Measurements from ENCODE around the gene BLM. TPM values are rescaled to one million over a fixed set of nuclear protein-coding genes. Genes with fewer than 3 reads are reported as not detected.

Gene BLM
- total RNA-seq, 4 donors from 2014 or later, result 0.29 to 5.0 (median 0.48) TPM

- no peak for DNase-seq
- TF ChIP-seq CTCF (IDR thresholded peaks at IDR 0.05) (no peak), POLR2A (IDR thresholded peaks at IDR 0.05) (no peak)
- no peaks in the 10 kb centered on the region for H3K4me1 ChIP-seq
- H3K27ac ChIP-seq, result no peak overlapping the region
- intact Hi-C loops (cut with DNase I; ENCODE audit: low total_unique reads), result no loop called here
- no peaks in the 10 kb centered on the region for H3K9me3 ChIP-seq
- no peak overlapping the region for H3K4me3 ChIP-seq
- no peaks in the 10 kb centered on the region for H3K36me3 ChIP-seq
- no peaks in the 10 kb centered on the region for H3K27me3 ChIP-seq
Observed at GRCh38 chr15:90862487-90862886, 145.3 kb downstream of the BLM start.

- no peak for TF ChIP-seq CTCF (IDR thresholded peaks at IDR 0.05)
- TF ChIP-seq POLR2A (IDR thresholded peaks at IDR 0.05), result no peak
- H3K27me3 ChIP-seq, result no peaks in the 10 kb centered on the region
- H3K27ac ChIP-seq, result no peak overlapping the region
- H3K36me3 ChIP-seq, result no peaks in the 10 kb centered on the region
- H3K4me3 ChIP-seq, result no peak overlapping the region
- no peak for DNase-seq
- H3K4me1 ChIP-seq, result no peaks in the 10 kb centered on the region
- intact Hi-C loops (cut with DNase I; ENCODE audit: low total_unique reads), result no loop called here
- H3K9me3 ChIP-seq, result no peaks in the 10 kb centered on the region
Observed at GRCh38 chr15:90862964-90863778, 146.0 kb downstream of the BLM start.

- no peak for DNase-seq
- Histone ChIP-seq H3K27me3 (no peaks in the 10 kb centered on the region), H3K36me3 (no peaks in the 10 kb centered on the region), H3K27ac (no peak overlapping the region), H3K4me1 (no peaks in the 10 kb centered on the region), H3K9me3 (no peaks in the 10 kb centered on the region), H3K4me3 (no peak overlapping the region)
- no peak for TF ChIP-seq CTCF (IDR thresholded peaks at IDR 0.05)
- no peak for TF ChIP-seq POLR2A (IDR thresholded peaks at IDR 0.05)
- intact Hi-C loops (cut with DNase I; ENCODE audit: low total_unique reads), result no loop called here
Observed at GRCh38 chr15:90863987-90864386, 146.8 kb downstream of the BLM start.

GRCh38 chr15:90864507-90864906 is 147.4 kb downstream of the BLM start:
- H3K4me1 ChIP-seq, result no peaks in the 10 kb centered on the region
- no peaks in the 10 kb centered on the region for H3K36me3 ChIP-seq
- H3K4me3 ChIP-seq, result no peak overlapping the region
- TF ChIP-seq CTCF (IDR thresholded peaks at IDR 0.05), result no peak
- no peak for TF ChIP-seq POLR2A (IDR thresholded peaks at IDR 0.05)
- H3K27ac ChIP-seq, result no peak overlapping the region
- intact Hi-C loops (cut with DNase I; ENCODE audit: low total_unique reads), result no loop called here
- no peak for DNase-seq
- H3K27me3 ChIP-seq, result no peaks in the 10 kb centered on the region
- no peaks in the 10 kb centered on the region for H3K9me3 ChIP-seq

GRCh38 chr15:90865702-90866101 is 148.6 kb downstream of the BLM start:
- no peak overlapping the region for H3K27ac ChIP-seq
- intact Hi-C loops (cut with DNase I; ENCODE audit: low total_unique reads), result no loop called here
- H3K4me1 ChIP-seq, result peaks cover 0 to 3% of the 10 kb centered on the region in 2 donors
- TF ChIP-seq CTCF (IDR thresholded peaks at IDR 0.05), result no peak
- no peak for TF ChIP-seq POLR2A (IDR thresholded peaks at IDR 0.05)
- H3K9me3 ChIP-seq, result no peaks in the 10 kb centered on the region
- H3K4me3 ChIP-seq, result no peak overlapping the region
- H3K27me3 ChIP-seq, result no peaks in the 10 kb centered on the region
- no peaks in the 10 kb centered on the region for H3K36me3 ChIP-seq
- no peak for DNase-seq

Small RNA genes within 50 kb of the gene (small RNA-seq; reads per million reads assigned to genes)
- not detected for gene RF00093
- gene RN7SL363P, result not detected

Other genes with a start within 250 kb of the BLM start
- 10 to 100 TPM; 18.4 to 89.4 (median 40.9) TPM for gene CRTC3, start 187.4 kb upstream of the BLM start, total RNA-seq
- gene FURIN, start 151.2 kb downstream of the BLM start, total RNA-seq, result 10 to 100 TPM; 20.5 to 54.8 (median 30.5) TPM
- gene FES, start 167.2 kb downstream of the BLM start, total RNA-seq, result 100 to 1,000 TPM in 1 of 4 donors, 10 to 100 TPM in 2, 1 to 10 TPM in 1; 4.4 to 968 (median 60.1) TPM
- gene MAN2A2, start 186.0 kb downstream of the BLM start, total RNA-seq, result 10 to 100 TPM; 15.9 to 92.0 (median 19.8) TPM
- 10 to 100 TPM in 2 of 4 donors, 1 to 10 TPM in 1, under 1 TPM in 1; 0.59 to 14.0 (median 7.2) TPM for gene HDDC3, start 215.2 kb downstream of the BLM start, total RNA-seq
- 10 to 100 TPM; 42.8 to 89.5 (median 65.4) TPM for gene UNC45A, start 217.9 kb downstream of the BLM start, total RNA-seq
- gene RCCD1, start 237.5 kb downstream of the BLM start, total RNA-seq, result 10 to 100 TPM in 2 of 4 donors, 1 to 10 TPM in 2; 7.4 to 16.5 (median 11.6) TPM